Activated T-cell treated with anti-CD3 and anti-CD28 coated beads for 24 hours (primary cell): Measurements from ENCODE around the gene MIA2.

Experiments
- DNase-seq: peaks from one replicate; pipeline ENCODE4 v3.0.0-alpha.2; 2020; ENCODE audit warnings: low read depth

MIA2 gene

GRCh38 chr14:39393289-39393688 lies 159.6 kb downstream of the MIA2 start:
- no peak for DNase-seq

GRCh38 chr14:39395555-39396254 lies 162.0 kb downstream of the MIA2 start:
- no peak for DNase-seq

- no peak for DNase-seq
Measured at GRCh38 chr14:39396448-39396847, 162.7 kb downstream of the MIA2 start.

- DNase-seq = no peak
Measured at GRCh38 chr14:39398382-39398781, 164.7 kb downstream of the MIA2 start.

- DNase-seq = no peak
Measured at GRCh38 chr14:39406560-39406959, 172.8 kb downstream of the MIA2 start.

- DNase-seq = no peak
Measured at GRCh38 chr14:39416072-39416471, 182.4 kb downstream of the MIA2 start.

GRCh38 chr14:39417014-39417413 lies 183.3 kb downstream of the MIA2 start:
- no peak for DNase-seq

- DNase-seq = no peak
Measured at GRCh38 chr14:39419272-39419671, 185.6 kb downstream of the MIA2 start.

- no peak for DNase-seq
Measured at GRCh38 chr14:39422243-39422642, 188.5 kb downstream of the MIA2 start.

- no peak for DNase-seq
Measured at GRCh38 chr14:39423793-39424192, 190.1 kb downstream of the MIA2 start.

- DNase-seq = no peak
Measured at GRCh38 chr14:39425947-39426346, 192.2 kb downstream of the MIA2 start.

- no peak for DNase-seq
Measured at GRCh38 chr14:39426605-39427004, 192.9 kb downstream of the MIA2 start.

GRCh38 chr14:39428118-39428517 lies 194.4 kb downstream of the MIA2 start:
- DNase-seq = no peak

- DNase-seq = no peak
Measured at GRCh38 chr14:39430762-39431415, 197.2 kb downstream of the MIA2 start.

GRCh38 chr14:39431416-39432178 lies 197.9 kb downstream of the MIA2 start:
- peak; percentile 17 for DNase-seq

GRCh38 chr14:39432179-39432618 lies 198.5 kb downstream of the MIA2 start, which contains the start of gene FBXO33:
Gene FBXO33, minus strand, starts transcription at chr14:39432433. Its CDS starts 271 bp downstream, at chr14:39432162.
- peak; percentile 93 for DNase-seq

GRCh38 chr14:39432619-39433451 lies 199.1 kb downstream of the MIA2 start:
- peak; percentile 60 for DNase-seq

- DNase-seq = no peak
Measured at GRCh38 chr14:39433452-39433813, 199.7 kb downstream of the MIA2 start.

GRCh38 chr14:39434401-39434800 lies 200.7 kb downstream of the MIA2 start:
- no peak for DNase-seq

- DNase-seq = no peak
Measured at GRCh38 chr14:39435241-39435640, 201.5 kb downstream of the MIA2 start.
